DOHH2 (cell line): Measurements from ENCODE around the gene ACIN1.

Source experiments
- H3F3A ChIP-seq: fragments of 200-600 bp; sonication (generic), shearing (Covaris generic); 2 replicates; pipeline ENCODE4 v1.6.0; 2016; ENCODE audit warnings: antibody characterized with exemption, mild to moderate bottlenecking; ENCODE audit not compliant: control insufficient read depth, insufficient read depth
- H3K27ac ChIP-seq: fragments of 200-600 bp; sonication (generic); 2 replicates; pipeline ENCODE4 v1.5.1; 2014; ENCODE audit warnings: low read depth, mild to moderate bottlenecking, low read length, moderate library complexity
- H3K27me3 ChIP-seq: fragments of 200-600 bp; sonication (generic); 2 replicates; pipeline ENCODE4 v1.6.1; 2014; ENCODE audit warnings: mild to moderate bottlenecking, low read length, mixed read lengths; ENCODE audit not compliant: control insufficient read depth
- H3K36me3 ChIP-seq: fragments of 200-600 bp; sonication (generic); 2 replicates; pipeline ENCODE4 v1.6.1; 2014; ENCODE audit warnings: mild to moderate bottlenecking, low read length, moderate library complexity, mixed read lengths; ENCODE audit not compliant: control insufficient read depth
- H3K4me1 ChIP-seq: fragments of 200-600 bp; sonication (generic); 2 replicates; pipeline ENCODE4 v1.6.1; 2014; ENCODE audit warnings: mild to moderate bottlenecking, low read length, mixed read lengths; ENCODE audit not compliant: control insufficient read depth
- H3K4me2 ChIP-seq: fragments of 200-600 bp; sonication (generic); 2 replicates; pipeline ENCODE4 v1.6.0; 2014; ENCODE audit warnings: mild to moderate bottlenecking, low read length, moderate library complexity
- H3K4me3 ChIP-seq: fragments of 200-600 bp; sonication (generic); 2 replicates; pipeline ENCODE4 v1.5.1; 2014; ENCODE audit warnings: mild to moderate bottlenecking, low read length, mixed read lengths
- H3K79me2 ChIP-seq: fragments of 200-600 bp; sonication (generic); 2 replicates; pipeline ENCODE4 v1.6.1; 2014; ENCODE audit warnings: mild to moderate bottlenecking, low read length, mixed read lengths; ENCODE audit not compliant: control insufficient read depth
- H3K9me2 ChIP-seq: fragments of 200-600 bp; sonication (generic); replicated peaks from 2 replicates; pipeline ENCODE4 v1.6.1; 2014; ENCODE audit warnings: mild to moderate bottlenecking, low read length, mixed read lengths; ENCODE audit not compliant: control insufficient read depth
- H3K9me3 ChIP-seq: fragments of 200-600 bp; sonication (generic); 2 replicates; pipeline ENCODE4 v1.6.1; 2014; ENCODE audit warnings: antibody characterized with exemption, low read length, mixed read lengths; ENCODE audit not compliant: control insufficient read depth, insufficient read depth
- H4K20me1 ChIP-seq: fragments of 200-600 bp; sonication (generic); 2 replicates; pipeline ENCODE4 v1.6.0; 2014; ENCODE audit warnings: low read depth, mild to moderate bottlenecking, antibody characterized with exemption, low read length, moderate library complexity; ENCODE audit not compliant: control insufficient read depth, insufficient read depth
- CTCF ChIP-seq: fragments of 200-600 bp; sonication (generic); IDR thresholded peaks from one replicate; pipeline ENCODE4 v1.5.1; 2014; ENCODE audit warnings: antibody characterized with exemption, mild to moderate bottlenecking, low read depth, low read length; ENCODE audit not compliant: poor library complexity, severe bottlenecking
- EZH2phosphoT487 ChIP-seq: fragments of 200-600 bp; sonication (generic); IDR thresholded peaks from 2 replicates; pipeline ENCODE4 v1.6.1; 2017; ENCODE audit warnings: borderline replicate concordance, mild to moderate bottlenecking, antibody characterized with exemption, low read length, moderate library complexity, mixed read lengths

Gene ACIN1

GRCh38 chr14:23069413-23069806, 25.5 kb downstream of the ACIN1 start:
- Histone ChIP-seq H3F3A (peaks cover 16% of the 10 kb centered on the region), H3K4me2 (peak overlapping the region; percentile 64), H3K27me3 (no peaks in the 10 kb centered on the region), H3K79me2 (peaks cover 67% of the 10 kb centered on the region), H3K9me3 (no peaks in the 10 kb centered on the region), H3K27ac (0 out of 2 replicates have a peak overlapping the region, but pooled peaks have one; percentile 2), H4K20me1 (peaks cover 24% of the 10 kb centered on the region), H3K9me2 (no peaks in the 10 kb centered on the region), H3K36me3 (peaks cover 81% of the 10 kb centered on the region), H3K4me1 (peaks cover 33% of the 10 kb centered on the region), H3K4me3 (peak overlapping the region; percentile 46)
- TF ChIP-seq CTCF, result no peak
- TF ChIP-seq EZH2phosphoT487, result no peak

- H3K4me2 ChIP-seq, result peak overlapping the region; percentile 64
- peak; percentile 100 for TF ChIP-seq CTCF
- TF ChIP-seq EZH2phosphoT487, result no peak
- H3K4me1 ChIP-seq, result peaks cover 33% of the 10 kb centered on the region
- H3F3A ChIP-seq, result peaks cover 16% of the 10 kb centered on the region
- peaks cover 82% of the 10 kb centered on the region for H3K36me3 ChIP-seq
- no peaks in the 10 kb centered on the region for H3K27me3 ChIP-seq
- peaks cover 24% of the 10 kb centered on the region for H4K20me1 ChIP-seq
- peak overlapping the region; percentile 46 for H3K4me3 ChIP-seq
- peaks cover 67% of the 10 kb centered on the region for H3K79me2 ChIP-seq
- no peaks in the 10 kb centered on the region for H3K9me3 ChIP-seq
- H3K27ac ChIP-seq, result no peak overlapping the region
- H3K9me2 ChIP-seq, result no peaks in the 10 kb centered on the region
Measured at GRCh38 chr14:23068789-23069412, 26.0 kb downstream of the ACIN1 start.

GRCh38 chr14:23067847-23068788, 26.8 kb downstream of the ACIN1 start:
- H3K36me3 ChIP-seq, result peaks cover 89% of the 10 kb centered on the region
- no peaks in the 10 kb centered on the region for H3K27me3 ChIP-seq
- no peak overlapping the region for H3K27ac ChIP-seq
- H3K9me2 ChIP-seq, result no peaks in the 10 kb centered on the region
- peak overlapping the region; percentile 46 for H3K4me3 ChIP-seq
- peaks cover 24% of the 10 kb centered on the region for H4K20me1 ChIP-seq
- H3K79me2 ChIP-seq, result peaks cover 67% of the 10 kb centered on the region
- H3F3A ChIP-seq, result peaks cover 16% of the 10 kb centered on the region
- TF ChIP-seq CTCF (no peak), EZH2phosphoT487 (no peak)
- no peaks in the 10 kb centered on the region for H3K9me3 ChIP-seq
- H3K4me1 ChIP-seq, result peaks cover 33% of the 10 kb centered on the region
- H3K4me2 ChIP-seq, result peak overlapping the region; percentile 64
